Thymus (tissue), 11 donors: ENCODE results near the gene RBM47. TPM values are rescaled to one million over a fixed set of nuclear protein-coding genes. Genes with fewer than 3 reads are reported as not detected.

ENCODE experiments used
- DNase-seq, 9 donors: peaks; one replicate each; pipeline ENCODE4 v3.0.0-alpha.2; 2013; ENCODE audit warnings: low spot score in 9 of 9, low read depth in 6 of 9, missing footprints in 1 of 9
- H3K27ac ChIP-seq, 2 donors: one replicate each; pipeline ENCODE4 v1.5.1; 2013; ENCODE audit warnings: control low read depth in 1 of 2, low read depth in 1 of 2, low read length in 1 of 2, mild to moderate bottlenecking in 1 of 2, moderate library complexity in 1 of 2
- H3K27me3 ChIP-seq, 2 donors: one replicate each; pipeline ENCODE4 v1.5.1; 2013; ENCODE audit warnings: low read length in 1 of 2; ENCODE audit not compliant: control insufficient read depth in 2 of 2, insufficient read depth in 1 of 2
- H3K36me3 ChIP-seq, 2 donors: one replicate each; pipeline ENCODE4 v1.5.1; 2013; ENCODE audit warnings: low read length in 1 of 2, mild to moderate bottlenecking in 1 of 2, moderate library complexity in 1 of 2; ENCODE audit not compliant: control insufficient read depth in 2 of 2, insufficient read depth in 2 of 2
- H3K4me1 ChIP-seq, 2 donors: one replicate each; pipeline ENCODE4 v1.5.1; 2013; ENCODE audit warnings: low read length in 2 of 2; ENCODE audit not compliant: control insufficient read depth in 2 of 2, insufficient read depth in 2 of 2
- H3K4me3 ChIP-seq, 2 donors: one replicate each; pipeline ENCODE4 v1.5.1; 2013; ENCODE audit warnings: low read length in 2 of 2, control low read depth in 1 of 2, mild to moderate bottlenecking in 1 of 2
- H3K9me3 ChIP-seq, 2 donors: one replicate each; pipeline ENCODE4 v1.5.1; 2013; ENCODE audit warnings: low read length in 1 of 2, mild to moderate bottlenecking in 1 of 2; ENCODE audit not compliant: control insufficient read depth in 2 of 2, insufficient read depth in 1 of 2
- WGBS: extraction: QIAGEN DNeasy Blood & Tissue Kit; methylation state at CpG from one replicate; pipeline ENCODE4 v1.1.7; 2013; 5-methylcytosine and 5-hydroxymethylcytosine counted together
- polyA plus RNA-seq: library from polyadenylated mRNA; stranded (reverse); fragments of 200-250 nt; gene quantifications from one replicate; pipeline ENCODE4 v1.2.3, GENCODE V29; 2013
- total RNA-seq: library from RNA; stranded (reverse); fragments of 120-200 nt; gene quantifications from one replicate; pipeline ENCODE4 v1.2.4, GENCODE V29; 2013
- donor health status: healthy.

The RBM47 gene
- total and polyA plus RNA-seq, 2 donors: 7.9 to 13.1 TPM

DNA sequence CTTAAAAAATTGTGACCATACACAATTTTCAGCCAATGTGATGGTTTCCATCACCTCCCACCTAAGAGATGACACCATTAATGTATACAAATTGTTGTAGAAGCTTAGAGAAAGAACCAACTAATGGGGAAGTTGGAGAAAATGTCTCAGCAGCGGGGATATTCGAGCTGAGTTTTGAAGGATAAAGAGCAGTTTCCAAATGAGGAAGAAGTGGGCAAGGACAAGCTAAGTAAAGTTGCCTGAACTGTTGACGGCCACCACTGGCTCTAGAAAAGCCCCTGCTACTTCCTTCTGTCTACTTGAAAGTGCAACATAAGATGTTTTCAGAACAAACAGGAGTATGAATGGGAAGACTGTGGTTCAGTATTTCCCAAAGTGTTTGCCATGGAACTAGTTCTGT, 202.5 kb downstream of the RBM47 start:
- peak in 1 of 9 donors; percentile 13 for DNase-seq
- Histone ChIP-seq H3K36me3 (no peaks in the 10 kb centered on the region), H3K27me3 (no peaks in the 10 kb centered on the region), H3K9me3 (no peaks in the 10 kb centered on the region), H3K4me3 (no peak overlapping the region), H3K4me1 (no peaks in the 10 kb centered on the region), H3K27ac (no peak overlapping the region)
- WGBS: 69% methylated on average over 3 of the region's 3 CpGs

- DNase-seq: no peak
- WGBS: 97% methylated on average over 24 of the region's 24 CpGs
- H3K27ac ChIP-seq: no peak overlapping the region
Observed at GRCh38 chr4:40425799-40426574, 203.7 kb downstream of the RBM47 start.

GRCh38 chr4:40423735-40424134, 205.9 kb downstream of the RBM47 start:
- DNase-seq: no peak
- Histone ChIP-seq H3K27ac (no peak overlapping the region), H3K36me3 (no peaks in the 10 kb centered on the region), H3K9me3 (no peaks in the 10 kb centered on the region), H3K4me3 (no peak overlapping the region), H3K4me1 (no peaks in the 10 kb centered on the region), H3K27me3 (no peaks in the 10 kb centered on the region)
- 94% methylated on average over 3 of the region's 3 CpGs for WGBS

More at GRCh38 chr4:40425799-40426574, 203.7 kb downstream of the RBM47 start:
- Histone ChIP-seq H3K9me3 (no peaks in the 10 kb centered on the region), H3K4me1 (no peaks in the 10 kb centered on the region), H3K4me3 (no peak overlapping the region), H3K36me3 (no peaks in the 10 kb centered on the region), H3K27me3 (no peaks in the 10 kb centered on the region)

- DNase-seq: no peak
- no peaks in the 10 kb centered on the region for H3K4me1 ChIP-seq
- H3K9me3 ChIP-seq: no peaks in the 10 kb centered on the region
- H3K27ac ChIP-seq: no peak overlapping the region
- WGBS: 97% methylated on average over 7 of the region's 7 CpGs
- no peak overlapping the region for H3K4me3 ChIP-seq
- no peaks in the 10 kb centered on the region for H3K36me3 ChIP-seq
- H3K27me3 ChIP-seq: no peaks in the 10 kb centered on the region
Observed at GRCh38 chr4:40421839-40422708, 207.6 kb downstream of the RBM47 start.

DNA sequence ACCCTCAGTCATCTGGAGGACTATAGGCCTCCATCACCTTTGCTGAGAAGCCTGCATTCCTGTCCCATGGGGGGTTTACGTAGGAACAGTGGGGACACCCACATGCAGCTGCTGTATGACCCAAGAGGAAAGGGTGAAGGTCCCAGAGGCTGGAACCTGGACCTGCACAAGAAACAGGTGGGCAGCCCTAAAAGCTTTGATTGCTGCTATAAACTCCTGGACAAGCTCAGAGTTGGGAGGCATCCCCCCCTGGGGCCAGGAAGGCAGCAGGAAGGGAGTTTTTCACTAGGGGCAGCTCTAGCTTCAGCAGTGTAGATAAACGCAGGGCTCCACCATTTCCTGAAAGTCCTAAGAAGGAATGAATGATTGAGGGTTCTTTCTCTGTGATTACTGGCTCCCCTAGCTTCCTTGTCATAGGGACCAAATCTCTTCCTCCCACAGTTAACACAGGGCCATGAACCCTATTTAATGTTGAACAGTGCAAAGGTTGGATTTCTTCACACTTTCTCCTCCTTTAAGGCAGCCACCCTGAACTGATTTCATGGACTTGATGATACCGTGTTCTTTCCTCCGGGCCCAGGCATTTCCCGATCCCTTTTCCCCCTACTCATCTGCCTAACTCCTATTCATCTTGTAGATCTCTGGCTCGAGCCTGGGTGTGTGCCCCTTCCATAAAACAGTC, 210.3 kb downstream of the RBM47 start:
- no peaks in the 10 kb centered on the region for H3K4me1 ChIP-seq
- no peak for DNase-seq
- no peak overlapping the region for H3K27ac ChIP-seq
- H3K9me3 ChIP-seq: no peaks in the 10 kb centered on the region
- 89% methylated on average over 6 of the region's 6 CpGs for WGBS
- H3K36me3 ChIP-seq: no peaks in the 10 kb centered on the region
- H3K27me3 ChIP-seq: no peaks in the 10 kb centered on the region
- H3K4me3 ChIP-seq: no peak overlapping the region

GRCh38 chr4:40418430-40419230, 211.0 kb downstream of the RBM47 start:
- Histone ChIP-seq H3K4me1 (no peaks in the 10 kb centered on the region), H3K27ac (no peak overlapping the region), H3K9me3 (no peaks in the 10 kb centered on the region), H3K36me3 (no peaks in the 10 kb centered on the region), H3K4me3 (no peak overlapping the region), H3K27me3 (no peaks in the 10 kb centered on the region)
- 84% methylated on average over 6 of the region's 6 CpGs for WGBS
- no peak for DNase-seq

GRCh38 chr4:40417941-40418340, 211.7 kb downstream of the RBM47 start:
- Histone ChIP-seq H3K9me3 (no peaks in the 10 kb centered on the region), H3K4me1 (no peaks in the 10 kb centered on the region), H3K27ac (no peak overlapping the region), H3K4me3 (no peak overlapping the region), H3K27me3 (no peaks in the 10 kb centered on the region), H3K36me3 (no peaks in the 10 kb centered on the region)
- no peak for DNase-seq
- WGBS: 80% methylated on average over 5 of the region's 5 CpGs

DNA sequence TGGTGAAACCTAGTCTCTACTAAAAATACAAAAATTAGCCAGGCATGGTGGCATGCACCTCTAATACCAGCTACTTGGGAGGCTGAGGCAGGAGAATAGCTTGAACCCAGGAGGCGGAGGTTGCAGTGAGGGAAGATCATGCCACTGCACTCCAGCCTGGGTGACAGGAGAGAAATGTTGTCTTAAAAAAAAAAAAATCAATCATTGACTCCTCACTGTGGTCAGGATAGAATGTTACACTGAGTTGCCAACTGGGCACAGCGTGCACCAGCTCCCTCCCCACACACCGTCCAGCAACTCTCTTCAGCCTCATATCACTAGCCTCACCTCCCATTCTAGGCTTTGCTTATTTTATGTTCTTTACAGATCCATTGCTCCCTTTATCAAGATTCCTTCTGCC, 215.0 kb downstream of the RBM47 start:
- Histone ChIP-seq H3K27me3 (no peaks in the 10 kb centered on the region), H3K4me3 (no peak overlapping the region), H3K9me3 (no peaks in the 10 kb centered on the region), H3K36me3 (no peaks in the 10 kb centered on the region), H3K27ac (no peak overlapping the region), H3K4me1 (no peaks in the 10 kb centered on the region)
- WGBS: 99% methylated on average over 3 of the region's 3 CpGs
- DNase-seq: no peak
